SK-N-SH (cell line): ENCODE results near the gene SUPT3H.
"Not testable (repeated sequence)": the region's sequence is repeated elsewhere in the genome, so short reads cannot be mapped to it uniquely, and the experiment has no call there.

ENCODE experiments used
- EZH2phosphoT487 ChIP-seq: fragments of 200-600 bp; sonication (generic); IDR thresholded peaks from 2 replicates; pipeline ENCODE4 v1.6.1; 2017; ENCODE audit warnings: low read depth, mixed run types, mild to moderate bottlenecking, antibody characterized with exemption, moderate library complexity, borderline replicate concordance
- FOXM1 ChIP-seq: IDR thresholded peaks from 2 replicates; pipeline ENCODE4 v1.4.0; 2012; ENCODE audit warnings: low read depth, mild to moderate bottlenecking
- TF ChIP-seq, protein P1 (sequence below): fragments of 200-600 bp; sonication (generic); IDR thresholded peaks from 2 replicates; pipeline ENCODE4 v1.6.1; 2017; ENCODE audit warnings: antibody characterized with exemption, mild to moderate bottlenecking, moderate library complexity

DNA sequence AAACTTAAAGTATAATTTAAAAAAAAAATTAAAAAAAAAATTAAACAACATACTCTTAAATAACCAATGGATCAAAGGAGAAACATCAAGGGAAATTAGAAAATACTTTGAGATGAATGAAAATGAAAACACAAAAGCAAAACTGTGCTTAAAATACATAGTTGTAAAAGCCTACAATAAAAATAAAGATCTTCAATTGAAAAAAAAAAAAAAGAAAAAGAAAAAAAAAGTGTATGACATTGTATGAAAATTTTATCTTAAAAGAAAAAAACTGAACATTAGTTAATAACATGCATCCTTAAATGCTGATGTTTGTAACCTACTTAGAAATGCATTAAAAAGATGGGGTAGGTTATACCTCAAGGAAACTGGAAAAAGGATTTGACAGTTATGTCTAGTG lies 501.1 kb downstream of the SUPT3H start:
- TF ChIP-seq EZH2phosphoT487, FOXM1: not testable (repeated sequence)
- TF ChIP-seq, protein P1, sequence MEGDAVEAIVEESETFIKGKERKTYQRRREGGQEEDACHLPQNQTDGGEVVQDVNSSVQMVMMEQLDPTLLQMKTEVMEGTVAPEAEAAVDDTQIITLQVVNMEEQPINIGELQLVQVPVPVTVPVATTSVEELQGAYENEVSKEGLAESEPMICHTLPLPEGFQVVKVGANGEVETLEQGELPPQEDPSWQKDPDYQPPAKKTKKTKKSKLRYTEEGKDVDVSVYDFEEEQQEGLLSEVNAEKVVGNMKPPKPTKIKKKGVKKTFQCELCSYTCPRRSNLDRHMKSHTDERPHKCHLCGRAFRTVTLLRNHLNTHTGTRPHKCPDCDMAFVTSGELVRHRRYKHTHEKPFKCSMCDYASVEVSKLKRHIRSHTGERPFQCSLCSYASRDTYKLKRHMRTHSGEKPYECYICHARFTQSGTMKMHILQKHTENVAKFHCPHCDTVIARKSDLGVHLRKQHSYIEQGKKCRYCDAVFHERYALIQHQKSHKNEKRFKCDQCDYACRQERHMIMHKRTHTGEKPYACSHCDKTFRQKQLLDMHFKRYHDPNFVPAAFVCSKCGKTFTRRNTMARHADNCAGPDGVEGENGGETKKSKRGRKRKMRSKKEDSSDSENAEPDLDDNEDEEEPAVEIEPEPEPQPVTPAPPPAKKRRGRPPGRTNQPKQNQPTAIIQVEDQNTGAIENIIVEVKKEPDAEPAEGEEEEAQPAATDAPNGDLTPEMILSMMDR = not testable (repeated sequence)
